Measurements from ENCODE around the gene KCNQ2.

Gene KCNQ2

GRCh38 chr20:63374504-63374903, 98.0 kb downstream of the KCNQ2 start:
- TF ChIP-seq CSDC2 (CRISPR knock-in tag; IDR thresholded peaks at IDR 0.05): no peak
- no peak for TF ChIP-seq SNAI2 (CRISPR knock-in tag; IDR thresholded peaks at IDR 0.05)
- no peak for TF ChIP-seq ZNF70 (CRISPR knock-in tag; IDR thresholded peaks at IDR 0.05)
- TF ChIP-seq TOX (CRISPR knock-in tag; IDR thresholded peaks at IDR 0.05; ENCODE audit: borderline replicate concordance): no peak
- no peak for TF ChIP-seq ZNF565 (CRISPR knock-in tag; conservative IDR thresholded peaks at IDR 0.05; ENCODE audit: low read depth)
- TF ChIP-seq TCF4 (CRISPR knock-in tag; IDR thresholded peaks at IDR 0.05; ENCODE audit: borderline replicate concordance): no peak
- TF ChIP-seq ARNTL (CRISPR knock-in tag; IDR thresholded peaks at IDR 0.05; ENCODE audit: borderline replicate concordance, low read depth): no peak
- no peak for TF ChIP-seq ZFP30 (CRISPR knock-in tag; IDR thresholded peaks at IDR 0.05)
- no peak for TF ChIP-seq ZNF8 (CRISPR knock-in tag; IDR thresholded peaks at IDR 0.05)
- no peak for TF ChIP-seq ISL1 (CRISPR knock-in tag; IDR thresholded peaks at IDR 0.05)
- no peak for TF ChIP-seq CREB5 (CRISPR knock-in tag; IDR thresholded peaks at IDR 0.05; ENCODE audit: low read depth)
- no peak for TF ChIP-seq POU6F1 (CRISPR knock-in tag; IDR thresholded peaks at IDR 0.05; ENCODE audit: borderline replicate concordance, low read depth)
- TF ChIP-seq GLIS3 (CRISPR knock-in tag; IDR thresholded peaks at IDR 0.05): no peak
- TF ChIP-seq ZFP3 (CRISPR knock-in tag; IDR thresholded peaks at IDR 0.05): no peak
- no peak for TF ChIP-seq RARB (CRISPR knock-in tag; IDR thresholded peaks at IDR 0.05)
- TF ChIP-seq ESRRG (CRISPR knock-in tag; IDR thresholded peaks at IDR 0.05): no peak
- no peak for TF ChIP-seq BACH2 (CRISPR knock-in tag; IDR thresholded peaks at IDR 0.05; ENCODE audit: borderline replicate concordance)
- TF ChIP-seq OSR1 (CRISPR knock-in tag; IDR thresholded peaks at IDR 0.05): no peak
- TF ChIP-seq PATZ1 (CRISPR knock-in tag; IDR thresholded peaks at IDR 0.05; ENCODE audit: borderline replicate concordance): no peak
- TF ChIP-seq PPARA (CRISPR knock-in tag; IDR thresholded peaks at IDR 0.05; ENCODE audit: borderline replicate concordance): no peak
- ATAC-seq: no peak

GRCh38 chr20:63373996-63374395, 98.5 kb downstream of the KCNQ2 start:
- TF ChIP-seq ZFP3 (CRISPR knock-in tag; IDR thresholded peaks at IDR 0.05): no peak
- TF ChIP-seq POU6F1 (CRISPR knock-in tag; IDR thresholded peaks at IDR 0.05; ENCODE audit: borderline replicate concordance, low read depth): no peak
- TF ChIP-seq ESRRG (CRISPR knock-in tag; IDR thresholded peaks at IDR 0.05): no peak
- TF ChIP-seq ZNF565 (CRISPR knock-in tag; conservative IDR thresholded peaks at IDR 0.05; ENCODE audit: low read depth): no peak
- TF ChIP-seq GLIS3 (CRISPR knock-in tag; IDR thresholded peaks at IDR 0.05): no peak
- TF ChIP-seq SNAI2 (CRISPR knock-in tag; IDR thresholded peaks at IDR 0.05): no peak
- no peak for TF ChIP-seq ZNF8 (CRISPR knock-in tag; IDR thresholded peaks at IDR 0.05)
- no peak for TF ChIP-seq PPARA (CRISPR knock-in tag; IDR thresholded peaks at IDR 0.05; ENCODE audit: borderline replicate concordance)
- no peak for TF ChIP-seq CSRNP3 (CRISPR knock-in tag; IDR thresholded peaks at IDR 0.05)
- TF ChIP-seq RARB (CRISPR knock-in tag; IDR thresholded peaks at IDR 0.05): no peak
- TF ChIP-seq ZFP30 (CRISPR knock-in tag; IDR thresholded peaks at IDR 0.05): no peak
- no peak for TF ChIP-seq ZC3H10 (CRISPR knock-in tag; IDR thresholded peaks at IDR 0.05)
- TF ChIP-seq BACH2 (CRISPR knock-in tag; IDR thresholded peaks at IDR 0.05; ENCODE audit: borderline replicate concordance): no peak
- TF ChIP-seq ARNTL (CRISPR knock-in tag; IDR thresholded peaks at IDR 0.05; ENCODE audit: borderline replicate concordance, low read depth): no peak
- no peak for TF ChIP-seq TOX (CRISPR knock-in tag; IDR thresholded peaks at IDR 0.05; ENCODE audit: borderline replicate concordance)
- no peak for TF ChIP-seq PATZ1 (CRISPR knock-in tag; IDR thresholded peaks at IDR 0.05; ENCODE audit: borderline replicate concordance)
- TF ChIP-seq TSHZ2 (CRISPR knock-in tag; IDR thresholded peaks at IDR 0.05): no peak
- TF ChIP-seq ISL1 (CRISPR knock-in tag; IDR thresholded peaks at IDR 0.05): no peak
- no peak for TF ChIP-seq TCF4 (CRISPR knock-in tag; IDR thresholded peaks at IDR 0.05; ENCODE audit: borderline replicate concordance)
- no peak for ATAC-seq

Measured in SK-N-SH treated with all-trans-retinoic acid at 6 μM for 48 hours (cell line).